Amniotic epithelial cell (primary cell): ENCODE results near the gene ACOX3.

Experiments
- DNase-seq: peaks from one replicate; pipeline ENCODE4 v3.0.0-alpha.2; 2010; ENCODE audit warnings: low read depth

Gene ACOX3

DNA sequence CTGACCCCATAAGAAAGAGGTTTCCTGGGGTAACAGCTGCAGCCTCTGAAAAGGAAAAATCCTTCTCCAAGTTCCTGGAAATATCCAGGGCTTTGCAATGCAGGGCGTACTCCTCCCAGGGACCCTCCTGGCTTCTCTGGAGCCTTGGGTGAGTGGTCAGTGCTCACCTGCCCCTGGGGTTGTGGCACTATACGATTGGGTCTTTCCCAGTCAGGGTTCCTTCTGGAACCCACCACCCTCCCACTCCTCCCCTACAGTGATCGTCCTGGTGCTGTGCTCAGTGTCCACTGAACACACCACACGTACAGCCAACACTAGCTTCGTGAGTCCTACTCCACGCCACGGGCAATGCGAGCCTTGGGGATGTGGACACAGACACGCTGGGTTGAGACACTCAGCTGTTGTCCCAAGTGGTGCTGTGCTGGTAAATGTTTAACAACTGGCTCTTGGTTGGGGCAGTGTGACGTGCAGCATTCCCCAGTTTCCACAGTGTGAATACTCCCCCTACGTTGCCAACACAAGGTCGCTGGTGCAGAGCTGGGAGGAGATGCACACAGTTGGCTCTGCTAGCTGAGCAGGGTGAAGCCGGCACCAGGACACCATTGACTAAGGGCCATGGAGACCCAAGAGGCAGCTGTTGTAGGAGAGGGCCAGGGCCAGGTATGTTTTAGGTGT is 105.6 kb downstream of the ACOX3 start:
- DNase-seq, result no peak

DNA sequence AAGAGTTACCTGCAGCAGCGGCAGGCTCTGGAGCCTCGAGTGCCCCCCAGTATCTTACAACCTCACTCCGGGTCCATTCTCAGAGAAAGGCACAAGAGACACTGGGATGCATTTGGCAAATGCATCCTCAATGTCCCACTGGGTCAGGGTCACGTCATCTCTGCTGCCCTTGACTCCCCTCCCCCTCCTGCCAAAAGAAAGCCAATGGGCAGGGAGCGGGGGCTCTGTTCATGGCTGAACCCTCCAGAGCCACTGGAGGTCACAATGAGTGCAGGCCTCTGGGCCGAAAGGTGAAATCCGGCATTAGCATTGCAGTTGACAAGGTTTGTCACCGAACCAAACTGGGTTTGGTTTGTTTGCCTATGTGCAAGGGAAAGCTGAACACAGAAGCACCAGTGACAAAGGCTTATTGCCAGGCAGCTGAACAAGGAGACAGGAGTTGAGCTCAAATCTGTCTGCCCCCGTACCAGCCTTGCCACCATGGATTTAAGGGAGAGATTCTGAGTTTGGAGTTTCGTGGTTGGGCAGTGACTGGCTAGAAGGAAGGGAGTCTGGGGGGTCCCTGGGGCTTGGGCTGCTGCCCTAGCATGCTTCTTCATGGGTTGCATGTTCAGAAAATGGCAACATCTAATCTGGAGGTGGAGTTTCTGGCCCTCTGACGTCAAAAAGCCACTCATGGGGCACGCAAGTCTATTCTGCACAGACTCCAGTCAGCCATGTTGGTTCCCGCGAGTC is 106.6 kb downstream of the ACOX3 start:
- DNase-seq, result no peak

DNA sequence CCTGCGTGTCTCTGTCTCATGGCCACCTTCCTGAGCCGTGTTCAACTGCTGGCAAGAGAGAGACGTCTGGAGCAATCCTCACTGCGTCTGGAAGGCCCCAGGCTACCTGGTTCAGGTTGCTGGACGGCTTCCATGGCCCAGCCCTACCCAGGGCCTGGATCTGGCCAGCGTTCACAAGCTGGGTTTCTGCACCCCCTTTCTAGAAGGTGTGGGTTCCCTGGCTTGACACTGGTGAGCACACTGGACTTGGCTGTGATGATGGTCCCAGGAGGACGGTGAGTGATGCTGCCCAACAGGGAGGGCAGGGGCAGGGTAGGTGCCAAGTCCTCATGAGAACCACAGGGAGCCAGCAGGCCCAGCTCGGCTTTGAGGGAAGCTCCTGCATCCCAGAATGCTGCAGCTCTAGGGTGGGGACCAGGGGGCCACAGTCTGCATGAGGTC is 107.6 kb downstream of the ACOX3 start:
- no peak for DNase-seq

DNA sequence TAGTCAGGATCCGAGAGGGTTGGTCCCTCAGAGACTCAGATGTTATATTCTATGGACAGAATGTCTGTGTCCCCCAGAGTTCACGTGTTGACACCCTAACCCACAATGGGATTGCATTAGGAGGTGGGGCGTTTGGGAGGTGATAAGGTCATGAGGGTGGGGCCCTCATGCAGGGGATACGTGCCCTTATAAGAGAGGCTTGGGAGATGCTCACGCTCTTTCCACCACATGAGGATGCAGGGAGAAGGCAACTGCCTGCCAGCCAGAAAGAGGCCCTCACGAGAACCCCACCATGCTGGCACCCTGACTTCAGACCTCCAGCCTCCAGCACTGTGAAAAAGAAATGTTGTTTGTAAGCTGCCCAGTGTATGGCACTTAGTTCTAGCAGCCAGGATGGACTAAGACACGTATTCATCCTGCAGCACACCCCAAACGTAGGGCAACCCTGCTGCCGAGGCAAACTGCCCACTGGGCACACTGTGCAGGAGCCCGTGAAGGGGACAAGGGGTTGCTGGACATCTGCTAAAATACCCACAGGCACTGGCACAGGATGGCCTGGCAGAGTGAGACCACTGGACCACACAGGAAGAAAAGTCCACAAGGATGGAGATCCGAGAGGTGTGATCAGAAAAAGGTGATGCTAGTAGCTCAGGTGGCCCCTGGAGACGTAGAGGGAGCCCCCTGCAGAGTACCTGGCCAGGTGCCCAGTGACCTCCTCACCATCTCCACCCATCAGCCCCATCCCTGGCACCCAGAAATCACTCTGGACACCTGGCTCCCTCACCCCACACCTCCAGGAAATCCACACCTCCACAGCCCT is 108.3 kb downstream of the ACOX3 start:
- DNase-seq, result no peak

DNA sequence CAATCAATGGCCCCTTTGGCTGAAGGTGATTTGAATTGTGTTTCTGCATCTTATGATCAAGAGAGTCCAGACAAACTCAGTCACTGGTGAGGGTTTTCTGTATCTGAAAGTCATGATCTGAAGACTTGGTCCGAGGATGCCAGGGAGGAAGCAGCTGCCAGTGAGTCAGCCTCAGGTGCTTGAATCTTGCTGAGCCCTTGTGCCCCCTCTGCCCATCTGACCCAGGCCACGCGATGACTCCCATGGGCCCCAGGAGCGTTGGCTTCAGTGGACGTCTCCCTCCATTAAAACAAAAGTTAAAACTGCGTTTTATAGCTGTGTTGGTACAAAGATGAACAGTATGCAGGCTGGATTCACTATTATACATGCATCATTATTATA is 109.0 kb downstream of the ACOX3 start:
- DNase-seq, result no peak

DNA sequence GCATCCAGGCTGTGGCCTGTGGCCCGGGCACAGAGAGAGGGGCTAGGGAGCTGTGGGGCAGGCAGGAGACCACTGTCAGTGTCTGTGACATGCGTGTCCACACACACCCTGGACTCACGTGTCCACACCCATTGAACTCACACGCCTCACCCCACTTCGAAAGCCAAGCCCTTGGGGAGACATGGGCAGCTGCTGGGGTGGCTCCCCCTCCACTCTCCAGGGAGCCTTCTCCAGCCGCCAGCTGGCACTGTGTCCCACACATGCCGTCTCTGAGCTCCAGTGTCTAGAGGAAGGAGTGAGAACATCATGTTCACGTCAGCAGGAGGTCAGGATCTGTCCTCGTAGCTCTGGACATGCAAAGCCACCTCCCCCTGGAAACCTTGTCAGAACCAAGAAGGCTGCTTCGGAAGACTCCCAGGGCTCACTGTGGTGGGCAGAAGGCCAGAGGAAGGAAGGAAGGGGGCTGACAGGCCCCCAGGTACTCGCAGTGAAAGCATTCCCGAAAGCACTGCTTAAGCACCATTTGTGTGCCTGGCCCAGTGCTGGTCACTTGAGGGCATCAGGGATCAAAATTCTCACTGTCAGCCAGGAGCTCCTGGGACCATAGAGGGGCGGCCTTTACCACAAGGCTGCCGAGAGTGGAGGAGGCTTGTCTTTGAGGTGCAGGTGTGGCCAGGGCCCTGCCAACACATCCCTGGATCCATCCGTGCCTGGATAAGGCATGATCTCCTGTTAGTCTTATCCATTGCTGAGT is 109.5 kb downstream of the ACOX3 start:
- DNase-seq, result no peak

DNA sequence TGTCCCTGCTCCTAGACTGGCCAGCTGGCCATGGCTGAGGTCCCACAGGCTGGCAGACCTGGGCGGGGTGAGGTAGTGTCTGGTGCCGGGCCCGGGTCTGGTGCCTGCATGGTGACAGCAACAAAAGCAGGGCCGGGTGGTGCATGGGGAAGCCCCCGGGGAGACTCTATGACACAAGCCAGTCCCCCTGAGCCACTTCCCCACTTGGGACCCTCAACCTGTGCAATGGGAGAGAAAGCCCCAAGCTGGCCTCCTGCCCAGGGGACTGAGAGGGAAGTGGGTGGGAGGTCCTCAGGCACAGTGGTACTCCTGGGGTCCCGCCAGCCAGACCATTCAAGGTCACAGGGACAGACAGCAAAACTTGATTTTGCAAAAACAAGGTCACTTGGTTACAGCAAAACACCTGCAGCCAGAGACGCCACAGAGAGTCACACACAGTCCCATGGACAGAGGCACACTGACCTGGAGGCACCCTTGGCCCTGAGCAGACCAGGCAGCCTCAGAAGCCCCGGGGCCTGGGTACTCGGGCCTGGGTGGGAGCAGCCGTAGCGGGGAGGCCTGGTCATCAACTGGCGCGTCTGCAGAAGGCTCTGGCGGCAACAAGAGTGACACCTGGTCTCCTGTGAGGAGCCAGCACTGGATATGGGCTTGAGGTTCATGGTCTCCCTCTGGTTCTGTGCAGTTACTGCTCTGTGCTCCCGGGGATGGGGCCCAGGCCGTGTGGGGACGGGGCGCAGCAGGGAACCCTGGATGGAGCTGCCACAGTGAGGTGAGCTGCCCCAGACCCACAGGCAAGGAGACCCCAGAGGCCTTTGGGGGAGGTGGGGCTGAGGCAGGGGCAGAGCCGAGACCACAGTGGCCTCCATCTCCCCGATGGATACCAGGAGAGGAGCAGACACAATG is 110.4 kb downstream of the ACOX3 start:
- DNase-seq, result no peak

DNA sequence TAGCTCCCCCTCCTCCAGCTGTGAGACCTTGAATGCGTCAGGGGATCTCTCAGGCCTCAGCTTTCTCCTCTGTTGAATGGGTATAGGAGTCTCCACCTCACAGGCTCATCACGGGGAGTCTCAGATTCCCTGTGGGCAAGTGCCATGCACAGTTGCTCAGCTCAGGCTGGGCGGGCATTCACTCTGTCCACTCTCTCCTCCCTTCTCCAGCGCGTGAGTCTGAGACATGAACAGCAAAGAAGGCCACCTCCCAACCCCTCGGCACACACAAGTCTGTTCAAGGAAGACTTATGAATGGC is 111.0 kb downstream of the ACOX3 start:
- no peak for DNase-seq

DNA sequence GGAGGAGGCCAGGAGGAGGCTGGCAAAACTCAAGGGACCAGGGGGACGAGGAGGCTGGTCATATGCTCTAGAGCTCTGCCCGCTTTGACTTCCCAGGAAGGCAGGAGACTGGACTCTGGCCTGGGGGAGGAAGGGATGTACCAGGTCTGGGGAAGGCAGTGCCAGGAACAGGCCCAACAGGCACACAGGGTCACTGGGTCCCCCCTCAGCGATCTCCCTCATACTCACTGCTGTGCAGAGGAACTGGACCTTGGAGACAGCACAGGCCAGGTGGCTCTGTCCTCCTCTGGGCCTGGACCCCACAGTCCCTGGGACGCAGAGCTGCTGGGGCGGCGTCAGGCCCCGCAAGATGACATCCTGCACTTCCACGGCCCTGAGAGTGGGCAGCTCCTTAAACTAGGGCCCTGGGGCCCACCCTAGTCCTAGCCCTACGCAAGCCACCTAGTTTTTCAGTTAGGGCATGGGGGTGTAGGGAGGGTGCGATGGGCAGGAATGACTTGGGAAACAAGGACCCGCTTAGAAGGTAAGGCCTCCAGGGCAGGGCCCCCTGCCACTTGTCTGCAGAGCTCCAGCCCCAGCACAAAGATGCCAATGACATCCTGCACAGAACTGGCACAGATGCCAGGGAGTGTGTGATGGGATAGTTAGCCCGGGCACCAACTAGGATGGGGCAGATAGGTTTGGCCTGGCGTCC is 111.5 kb downstream of the ACOX3 start:
- no peak for DNase-seq

DNA sequence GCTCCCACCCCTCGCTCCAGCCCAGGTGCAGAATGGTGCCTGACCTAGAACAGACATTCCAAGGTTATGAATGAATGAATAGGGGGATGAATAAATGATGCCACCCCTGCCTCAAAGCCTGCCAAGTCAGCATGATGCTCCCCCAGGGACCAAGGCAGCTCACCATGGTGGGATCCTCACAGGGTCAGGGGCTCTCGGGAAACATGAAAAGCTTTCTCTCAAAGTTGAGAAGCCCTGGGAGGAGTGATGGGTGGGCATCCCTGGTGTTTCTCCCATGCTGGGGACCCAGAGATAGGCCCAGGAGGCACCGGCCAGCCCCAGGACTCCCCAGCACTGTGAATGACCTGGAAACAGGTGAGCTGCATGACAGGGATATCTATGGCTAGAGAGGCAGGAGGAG is 112.1 kb downstream of the ACOX3 start:
- DNase-seq, result no peak

DNA sequence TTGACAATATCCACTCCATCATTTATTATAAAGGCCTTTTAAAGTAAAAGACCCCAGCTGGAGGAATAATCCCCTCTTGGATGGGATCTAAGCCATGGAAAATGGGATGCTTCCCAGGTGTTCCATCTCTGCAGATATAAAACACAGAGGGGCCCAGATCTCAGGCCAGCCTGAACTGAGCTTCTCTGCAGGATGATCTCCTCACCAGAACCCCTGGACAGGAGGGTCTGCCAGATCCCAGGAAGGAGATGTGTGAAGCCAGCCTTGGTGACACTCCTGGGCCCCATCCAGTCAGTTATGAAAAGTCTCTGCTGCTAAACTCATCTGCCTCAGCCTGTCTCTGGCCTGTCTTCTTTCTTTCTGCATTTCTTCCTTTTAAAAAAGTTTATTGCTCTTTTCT is 114.3 kb downstream of the ACOX3 start:
- no peak for DNase-seq

DNA sequence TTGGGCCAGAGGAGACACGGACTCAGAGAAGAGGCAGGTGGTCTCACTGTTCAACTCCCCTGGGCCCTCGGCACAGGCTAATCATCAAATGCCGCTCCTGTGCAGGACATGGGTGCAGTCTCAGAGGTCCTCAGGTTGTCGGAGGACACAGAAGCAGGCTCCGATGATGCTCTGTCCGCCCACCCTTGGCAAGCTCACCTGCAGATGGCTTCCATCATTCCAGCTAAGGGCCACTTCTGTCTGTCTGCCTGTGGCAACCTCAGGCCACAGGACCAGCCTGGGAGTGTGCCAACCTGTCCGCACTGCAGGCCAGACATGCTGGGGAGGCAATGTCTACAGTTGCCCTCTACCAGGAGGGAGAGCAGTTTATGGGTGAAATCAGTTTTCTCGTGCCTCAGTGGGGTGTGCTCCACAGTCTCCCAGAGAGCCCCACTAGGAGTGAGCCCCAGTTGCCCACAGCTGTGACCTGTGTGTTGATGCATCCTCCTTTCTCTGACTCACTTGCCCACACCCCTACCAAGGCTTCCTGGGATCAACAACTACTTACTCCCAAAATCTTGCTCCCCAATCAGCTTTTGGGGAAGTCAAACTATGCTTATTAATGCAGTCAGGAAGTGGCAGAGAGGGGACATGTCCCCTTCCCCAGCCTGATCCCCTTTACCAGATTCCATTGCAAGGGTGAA is 115.1 kb downstream of the ACOX3 start:
- no peak for DNase-seq

DNA sequence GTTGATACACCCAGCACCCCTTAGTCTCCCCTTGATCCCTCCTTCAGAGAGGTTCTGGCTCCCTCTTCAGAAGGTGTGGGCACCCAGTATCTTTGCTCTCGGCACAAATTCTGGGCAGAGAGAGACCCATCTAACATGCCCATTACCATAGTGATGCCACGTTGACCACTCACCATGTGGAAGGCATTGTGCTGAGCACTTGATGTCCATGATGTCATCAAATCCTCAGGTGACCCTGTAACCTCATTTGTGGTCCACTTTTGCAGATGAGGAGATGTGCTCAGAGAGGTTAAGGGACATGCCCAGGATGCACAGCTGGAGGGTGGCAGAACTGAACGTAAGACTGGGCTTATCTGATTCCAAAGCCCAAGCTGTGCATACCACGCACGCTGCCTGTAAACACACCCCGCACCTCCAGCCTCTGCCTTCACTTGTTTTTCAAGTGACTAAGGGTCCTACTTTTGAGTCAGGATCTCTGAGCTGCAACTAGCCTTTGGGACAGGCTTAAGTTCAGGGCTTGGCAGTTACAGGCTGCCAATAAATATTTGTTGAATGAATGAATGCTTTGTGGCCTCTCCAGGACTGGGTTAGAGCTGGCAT is 115.8 kb downstream of the ACOX3 start:
- no peak for DNase-seq

DNA sequence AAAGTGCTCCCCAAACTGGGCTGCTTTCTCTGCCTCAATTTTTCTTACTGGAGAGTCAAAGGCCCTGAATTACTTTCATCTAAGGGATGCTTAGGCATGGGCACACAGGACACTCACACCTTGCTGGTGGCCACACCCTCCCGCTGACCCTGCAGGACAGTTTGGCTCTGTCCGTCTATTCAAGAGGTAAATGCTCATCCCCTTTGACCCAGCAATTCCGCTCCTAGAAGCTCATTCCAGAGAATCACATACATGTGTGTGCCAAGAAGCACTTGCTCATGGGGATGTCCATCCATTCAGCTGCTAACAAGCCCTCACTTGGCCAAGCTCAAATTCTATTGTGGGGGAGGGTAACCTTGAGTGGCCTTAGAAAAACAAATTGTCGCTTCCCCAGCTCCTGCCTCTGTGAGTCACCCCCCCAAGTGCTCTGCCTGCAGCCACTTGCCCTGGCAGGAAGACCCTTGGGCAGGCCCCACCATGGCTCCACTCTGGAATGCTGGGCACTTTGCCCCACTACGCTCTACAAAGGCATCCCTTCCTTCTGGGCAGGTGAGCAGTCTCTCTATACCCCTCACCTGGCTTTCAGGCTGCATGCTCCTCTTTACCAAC is 116.5 kb downstream of the ACOX3 start:
- no peak for DNase-seq

DNA sequence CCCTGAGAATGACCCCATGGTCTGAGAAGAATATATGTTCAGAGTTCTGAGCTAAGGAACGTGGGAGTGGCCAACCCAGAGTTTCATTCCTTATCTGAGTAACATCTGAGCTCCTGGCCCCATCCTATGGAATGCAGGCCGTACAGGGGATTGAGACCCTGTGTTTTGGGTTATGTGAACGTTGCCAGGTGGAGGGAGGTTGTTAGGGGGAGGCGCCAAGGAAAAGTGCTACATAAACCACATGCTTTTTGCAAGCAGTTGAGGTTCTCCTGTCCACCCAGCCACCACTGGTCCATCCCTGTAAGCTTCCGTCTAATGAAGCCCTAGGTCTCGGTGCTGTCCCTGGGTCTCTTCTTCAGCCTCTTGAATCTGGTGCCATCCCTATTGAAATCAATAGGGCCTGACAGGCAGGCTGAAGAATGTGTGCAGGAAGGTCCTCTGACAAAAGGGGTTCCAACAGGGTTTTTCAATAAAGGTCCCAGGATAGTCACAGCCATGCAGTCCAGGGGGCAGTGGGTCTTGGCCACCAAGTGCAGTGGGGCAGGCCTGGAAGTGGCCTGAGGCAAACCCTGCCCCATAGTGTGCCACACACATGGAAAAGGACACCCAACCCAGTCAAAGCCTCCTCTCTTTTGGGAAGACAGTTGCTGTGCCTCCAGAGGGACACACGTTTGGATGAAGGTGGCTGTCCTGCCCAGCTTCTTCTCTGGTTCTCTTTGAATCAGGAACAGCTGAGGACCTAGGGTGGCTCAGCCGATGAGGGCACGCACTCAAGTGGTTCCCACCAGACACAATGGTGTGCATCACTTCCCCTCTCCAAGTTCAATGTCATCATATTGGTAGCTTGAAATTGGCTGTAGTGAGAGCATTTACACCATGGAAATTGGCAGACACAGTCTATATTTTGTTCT is 117.5 kb downstream of the ACOX3 start:
- no peak for DNase-seq

DNA sequence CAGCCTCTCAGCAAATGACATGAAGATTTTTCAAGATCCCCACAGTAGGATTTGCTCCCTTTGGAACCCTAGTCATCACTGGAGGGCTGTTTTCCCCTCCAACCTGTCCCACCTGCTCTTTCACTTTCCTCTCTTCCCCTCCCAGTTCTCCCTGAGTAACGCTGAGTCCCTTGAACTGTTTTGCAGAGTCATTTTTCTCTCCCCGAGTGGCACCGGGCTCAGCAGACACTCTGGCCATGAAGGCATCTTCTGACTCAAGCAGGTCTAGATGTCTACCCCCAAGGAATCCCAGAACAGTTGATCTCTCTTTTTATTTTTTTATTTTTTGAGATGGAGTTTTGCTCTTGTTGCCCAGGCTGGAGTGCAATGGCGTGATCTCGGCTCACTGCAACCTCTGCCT is 118.8 kb downstream of the ACOX3 start:
- DNase-seq, result no peak

DNA sequence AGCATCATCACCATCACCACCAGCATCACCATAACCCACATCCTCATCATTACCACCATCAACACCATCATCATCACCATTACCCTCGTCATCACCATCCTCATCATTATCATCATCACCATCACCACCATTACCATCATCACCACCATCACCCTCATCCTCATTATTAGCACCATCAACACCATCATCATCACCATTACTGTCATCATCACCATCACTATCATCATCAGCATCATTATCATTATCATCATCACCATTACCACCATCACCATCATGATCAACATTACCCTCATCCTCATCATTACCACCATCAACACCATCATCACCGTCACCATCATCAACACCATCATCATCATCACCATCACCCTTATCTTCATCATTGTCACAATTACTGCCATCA is 119.3 kb downstream of the ACOX3 start:
- DNase-seq, result no peak

DNA sequence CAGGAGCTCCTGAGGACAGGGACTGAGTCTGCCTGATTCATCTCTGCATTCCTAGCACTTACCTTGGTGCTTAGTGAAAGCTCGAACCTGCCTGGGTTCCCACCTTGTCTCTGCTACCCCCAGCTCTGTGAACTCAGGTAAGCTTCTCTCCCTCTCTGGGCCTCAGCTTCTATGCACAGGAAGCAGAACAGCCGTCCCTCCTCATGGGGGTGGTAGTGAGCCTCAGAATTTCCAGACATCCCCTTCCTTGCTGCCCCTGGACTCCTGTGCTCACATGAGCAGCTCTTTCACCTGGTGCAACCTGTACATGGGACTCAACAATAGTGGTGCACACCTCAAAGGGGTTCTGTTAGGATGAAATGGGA is 120.2 kb downstream of the ACOX3 start:
- no peak for DNase-seq
